Esophagus muscularis mucosa (tissue), 3 donors: Measurements from ENCODE around the gene SPAG17.

Experiments used
- EP300 ChIP-seq: sonication (generic); formaldehyde crosslinking; IDR thresholded peaks from one replicate; pipeline ENCODE4 v1.6.1; 2017; ENCODE audit warnings: antibody characterized with exemption
- TF ChIP-seq, protein P1 (sequence below), 3 experiments: fragments of 200-600 bp in 2 of 3; fragments of 450-650 bp in 1 of 3; sonication (generic) in 2 of 3; IDR thresholded peaks; one replicate each; pipeline ENCODE4 v1.5.1; 2017 to 2019; ENCODE audit warnings: antibody characterized with exemption in 3 of 3, mild to moderate bottlenecking in 2 of 3, moderate library complexity in 1 of 3

DNA sequence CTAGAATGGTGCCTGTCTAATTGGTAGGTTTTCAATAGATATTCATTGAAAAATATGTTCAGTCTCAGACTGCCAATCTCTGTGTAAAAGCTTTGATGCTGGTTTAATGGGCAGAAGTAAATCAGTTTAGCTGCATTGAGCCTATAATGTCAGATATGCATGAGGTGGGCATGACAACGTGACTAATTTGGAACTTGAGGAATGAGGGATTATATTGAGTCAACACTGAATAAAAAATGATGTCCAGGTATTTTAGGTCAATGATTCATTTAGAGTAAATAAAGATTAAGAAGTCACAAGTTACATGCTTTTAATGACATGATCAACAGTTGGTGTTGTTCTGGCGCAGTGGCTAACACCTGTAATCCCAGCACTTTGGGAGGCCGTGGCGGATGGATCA lies 252.5 kb downstream of the SPAG17 start:
- TF ChIP-seq, protein P1, sequence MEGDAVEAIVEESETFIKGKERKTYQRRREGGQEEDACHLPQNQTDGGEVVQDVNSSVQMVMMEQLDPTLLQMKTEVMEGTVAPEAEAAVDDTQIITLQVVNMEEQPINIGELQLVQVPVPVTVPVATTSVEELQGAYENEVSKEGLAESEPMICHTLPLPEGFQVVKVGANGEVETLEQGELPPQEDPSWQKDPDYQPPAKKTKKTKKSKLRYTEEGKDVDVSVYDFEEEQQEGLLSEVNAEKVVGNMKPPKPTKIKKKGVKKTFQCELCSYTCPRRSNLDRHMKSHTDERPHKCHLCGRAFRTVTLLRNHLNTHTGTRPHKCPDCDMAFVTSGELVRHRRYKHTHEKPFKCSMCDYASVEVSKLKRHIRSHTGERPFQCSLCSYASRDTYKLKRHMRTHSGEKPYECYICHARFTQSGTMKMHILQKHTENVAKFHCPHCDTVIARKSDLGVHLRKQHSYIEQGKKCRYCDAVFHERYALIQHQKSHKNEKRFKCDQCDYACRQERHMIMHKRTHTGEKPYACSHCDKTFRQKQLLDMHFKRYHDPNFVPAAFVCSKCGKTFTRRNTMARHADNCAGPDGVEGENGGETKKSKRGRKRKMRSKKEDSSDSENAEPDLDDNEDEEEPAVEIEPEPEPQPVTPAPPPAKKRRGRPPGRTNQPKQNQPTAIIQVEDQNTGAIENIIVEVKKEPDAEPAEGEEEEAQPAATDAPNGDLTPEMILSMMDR (IDR thresholded peaks at IDR 0.05) = no peak
- no peak for TF ChIP-seq EP300
